ENCODE measurements around the gene SLC2A6. TPM values are rescaled to one million over a fixed set of nuclear protein-coding genes. Genes with fewer than 3 reads are reported as not detected.
A peak's percentile ranks its signal among the peaks of the same experiment; 100 is the strongest.

SLC2A6 gene
- total and polyA plus RNA-seq, 2 of the 8 experiments (the other 6 are each of a cell fraction or from before 2014, with no cell fraction given) = 16.6 to 17.8 TPM

DNA sequence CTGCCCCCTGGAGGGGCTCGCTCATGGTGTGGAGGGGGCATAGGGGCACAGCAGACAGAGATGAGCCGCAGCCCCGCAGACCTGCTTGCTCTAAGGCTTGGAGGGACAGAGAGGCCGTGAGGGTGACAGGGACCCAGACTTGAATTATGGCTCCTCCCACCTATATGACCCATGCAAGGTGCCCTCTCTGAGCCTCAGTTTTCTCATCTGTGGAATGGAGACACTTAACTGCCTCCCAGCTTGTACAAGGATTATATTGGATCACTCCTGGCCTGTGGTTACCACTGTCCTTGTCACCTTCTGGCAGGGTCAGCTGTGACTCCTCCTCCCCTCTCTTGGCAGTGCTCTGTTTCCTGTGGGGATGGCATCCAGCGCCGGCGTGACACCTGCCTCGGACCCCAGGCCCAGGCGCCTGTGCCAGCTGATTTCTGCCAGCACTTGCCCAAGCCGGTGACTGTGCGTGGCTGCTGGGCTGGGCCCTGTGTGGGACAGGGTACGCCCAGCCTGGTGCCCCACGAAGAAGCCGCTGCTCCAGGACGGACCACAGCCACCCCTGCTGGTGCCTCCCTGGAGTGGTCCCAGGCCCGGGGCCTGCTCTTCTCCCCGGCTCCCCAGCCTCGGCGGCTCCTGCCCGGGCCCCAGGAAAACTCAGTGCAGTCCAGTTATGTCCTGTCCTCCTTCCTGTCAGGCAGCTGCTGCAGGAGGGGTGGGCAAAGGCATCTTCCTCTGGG, 23.8 kb downstream of the SLC2A6 start:
- FAIRE-seq = no peak
- ChIA-PET CTCF (ENCODE audit: partially characterized antibody) (interaction anchor here (0.6 to 6.9 kb wide), 10 partner anchors 9 to 46 kb away, joined by 3 to 64 read pairs (median 4); partner anchors contain the start of gene SLC2A6), POLR2A (ENCODE audit: partially characterized antibody) (interaction anchor here (1.2 to 2.1 kb wide), 3 partner anchors 11 to 25 kb away, joined by 3 to 6 read pairs (median 4); no protein-coding TSS in a partner anchor)
- H4K91ac ChIP-seq (replicated peaks; ENCODE audit: insufficient read length, low read length) = no peak overlapping the region
- H3K14ac ChIP-seq (ENCODE audit: insufficient read length) = no peak overlapping the region
- no peak overlapping the region for H3K18ac ChIP-seq (ENCODE audit: extremely low read depth, low read length)
- no peak overlapping the region for H3K4me3 ChIP-seq (ENCODE audit: extremely low read depth in 1 of 4, insufficient read depth in 2 of 4, low read depth in 3 of 4, low read length in 4 of 4)
- no peak overlapping the region for H3K4me2 ChIP-seq (ENCODE audit: insufficient read depth in 1 of 2, low read depth in 2 of 2, low read length in 2 of 2)
- no peak overlapping the region for H3K9ac ChIP-seq (replicated peaks in 1 of 4; ENCODE audit: extremely low read depth in 1 of 4, low read depth in 3 of 4, low read length in 3 of 4)
- no peak overlapping the region for H3K23ac ChIP-seq (ENCODE audit: insufficient read length)
- TF ChIP-seq RAD21 (IDR thresholded peaks at IDR 0.05 in 1 of 2, conservative IDR thresholded peaks at IDR 0.05 in 1 of 2; ENCODE audit: low read depth in 2 of 2, low read length in 2 of 2) (no peak), TAF7 (optimal IDR thresholded peaks at IDR 0.05; ENCODE audit: borderline replicate concordance, low read depth, low read length) (no peak), KDM1A (IDR thresholded peaks at IDR 0.05; ENCODE audit: borderline replicate concordance, low read length) (no peak), FOSL1 (IDR thresholded peaks at IDR 0.05; ENCODE audit: insufficient read depth, low read depth, low read length) (no peak), SIRT6 (IDR thresholded peaks at IDR 0.05; ENCODE audit: low read length) (no peak), ZNF274 (IDR thresholded peaks at IDR 0.05; ENCODE audit: borderline replicate concordance, extremely low read depth, low read length) (no peak), POLR2A (IDR thresholded peaks at IDR 0.05; ENCODE audit: control extremely low read depth in 1 of 2, low read depth in 2 of 2, low read length in 2 of 2) (no peak), KDM5A (IDR thresholded peaks at IDR 0.05; ENCODE audit: low read length) (no peak)
- H3K27ac ChIP-seq (ENCODE audit: low read depth, low read length) = no peak overlapping the region
- H3K79me2 ChIP-seq (ENCODE audit: control insufficient read depth in 1 of 2, insufficient read depth in 2 of 2, low read length in 2 of 2) = no peaks in the 10 kb centered on the region
- no peak overlapping the region for H2BK15ac ChIP-seq (ENCODE audit: low read length)
- H3K9me3 ChIP-seq (ENCODE audit: insufficient read depth in 2 of 2, low read depth in 1 of 2, low read length in 1 of 2) = no peaks in the 10 kb centered on the region
- 98% methylated on average over 20 of the region's 20 CpGs; no CpG with 5 or more reads in 1 of the 2 experiments for WGBS, 2 experiments (ENCODE audit: extremely low coverage in 1 of 2, insufficient coverage in 1 of 2, insufficient read length in 1 of 2, insufficient replicate concordance in 2 of 2, low coverage in 1 of 2, low lambda C conversion rate in 2 of 2, missing lambda C conversion rate in 1 of 2)
- peaks cover 0 to 2% of the 10 kb centered on the region in 2 experiments for H4K20me1 ChIP-seq (replicated peaks in 1 of 2; ENCODE audit: control insufficient read depth in 1 of 2, insufficient read depth in 2 of 2, low read length in 2 of 2)
- H2BK120ac ChIP-seq (replicated peaks; ENCODE audit: low read depth, low read length) = no peak overlapping the region
- no peak overlapping the region for H2AK5ac ChIP-seq (ENCODE audit: low read depth, low read length)
- peaks cover 0 to 5% (median 3%) of the 10 kb centered on the region in 4 experiments; a peak in 5 of 7 replicates for H3K4me1 ChIP-seq (replicated peaks in 1 of 4; ENCODE audit: control insufficient read depth in 3 of 4, insufficient read depth in 4 of 4, low read length in 3 of 4)
- peaks cover 3% of the 10 kb centered on the region; the same call in 1 of the 2 replicates for H3K23me2 ChIP-seq (ENCODE audit: low read depth, low read length)
- DNase-seq (ENCODE audit: low read depth in 1 of 2, low spot score in 2 of 2) = no peak
- H3K56ac ChIP-seq (replicated peaks; ENCODE audit: insufficient read length, low read depth, low read length) = no peak overlapping the region
- no peak overlapping the region for H4K5ac ChIP-seq (ENCODE audit: insufficient read length, low read depth, low read length)
- H3K79me1 ChIP-seq (ENCODE audit: low read depth, low read length) = no peaks in the 10 kb centered on the region
- H2BK20ac ChIP-seq (ENCODE audit: low read length) = no peak overlapping the region
- H3K36me3 ChIP-seq (ENCODE audit: control insufficient read depth in 2 of 4, insufficient read depth in 4 of 4, low read length in 3 of 4) = no peaks in the 10 kb centered on the region
- 0 out of 2 replicates have a peak overlapping the region, but pooled peaks have one; percentile 25 for H4K8ac ChIP-seq (ENCODE audit: extremely low read depth, insufficient read depth, low read length)
- no peak overlapping the region for H2AFZ ChIP-seq (ENCODE audit: low read length)
- no peak overlapping the region for H2BK5ac ChIP-seq (ENCODE audit: low read depth, low read length)
- no peaks in the 10 kb centered on the region; a peak in 2 of 7 replicates for H3K27me3 ChIP-seq (replicated peaks in 1 of 4; ENCODE audit: control insufficient read depth in 3 of 4, extremely low read depth in 1 of 4, insufficient read depth in 3 of 4, low read length in 3 of 4)
- H3K4ac ChIP-seq (replicated peaks; ENCODE audit: insufficient read length, low read depth, low read length) = no peak overlapping the region
- H2BK12ac ChIP-seq (ENCODE audit: low read depth, low read length) = no peak overlapping the region
